Mammary epithelial cell (primary cell): ENCODE results near the gene FER.

ENCODE experiments used
- CTCF ChIP-seq, 2 donors: IDR thresholded peaks in 1 of 2; conservative IDR thresholded peaks in 1 of 2; 2 replicates each; pipeline ENCODE4 v1.5.1; 2011 to 2012; ENCODE audit warnings: inconsistent platforms in 2 of 2, low read length in 2 of 2, mild to moderate bottlenecking in 2 of 2, control low read depth in 1 of 2, low read depth in 1 of 2; ENCODE audit not compliant: insufficient read depth in 1 of 2; ENCODE audit errors: extremely low read depth in 1 of 2
- EZH2 ChIP-seq: IDR thresholded peaks from 2 replicates; pipeline ENCODE4 v1.6.1; 2012; ENCODE audit warnings: low read length, inconsistent platforms, borderline replicate concordance

- TF ChIP-seq CTCF (conservative IDR thresholded peaks at IDR 0.05 in 1 of 2, IDR thresholded peaks at IDR 0.05 in 1 of 2; ENCODE audit: extremely low read depth in 1 of 2, insufficient read depth in 1 of 2, low read depth in 1 of 2, low read length in 2 of 2): no peak
- no peak for TF ChIP-seq EZH2
Measured at GRCh38 chr5:108945094-108945493, 197.4 kb downstream of the FER start.
